H1 (cell line): ENCODE measurements around the gene LIPT2. TPM values are rescaled to one million over a fixed set of nuclear protein-coding genes. Genes with fewer than 3 reads are reported as not detected.

Experiments
- CHD7 ChIP-seq: fragments of 300-600 bp; sonication (generic); IDR thresholded peaks from 2 replicates; pipeline ENCODE4 v1.7.1; 2012; ENCODE audit warnings: low read length, moderate library complexity, mild to moderate bottlenecking, inconsistent platforms; ENCODE audit not compliant: insufficient replicate concordance
- polyA plus RNA-seq, 7 experiments: library from polyadenylated mRNA; depleted of rRNA in 3 of 7; stranded (reverse) in 5 of 7; unstranded in 2 of 7; fragments of >200 nt in 5 of 7; fragments of 200-250 nt in 2 of 7; gene quantifications; 1 replicate in 5 of 7; 2 replicates in 1 of 7; 4 replicates in 1 of 7; pipeline versions ENCODE4 v1.2.1 to v1.2.3, GENCODE V29; 2011 to 2013; ENCODE audit warnings: missing spikeins in 2 of 7, mixed read lengths in 2 of 7
- total RNA-seq: library from RNA; stranded (reverse); fragmentation: NEBNext Ultra II Directional; extraction: Animal tissue kit (Norgen Biotek cat#: 25700); gene quantifications from 2 replicates; pipeline ENCODE4 v1.2.1, GENCODE V29; 2021

The LIPT2 gene
- total and polyA plus RNA-seq, 2 of the 8 experiments (the other 6 are each of a cell fraction or from before 2014, with no cell fraction given): 6.4 to 16.7 TPM

GRCh38 chr11:74446532-74446938, 47.0 kb downstream of the LIPT2 start (continued):
- no peak for TF ChIP-seq CHD7
- TF ChIP-seq, all 59 proteins: peak for 0
